HEK293 (cell line): ENCODE measurements around the gene ABHD14A.

Source experiments
- CTCF ChIP-seq: fragments of 450-650 bp; formaldehyde crosslinking; IDR thresholded peaks from 2 replicates; pipeline ENCODE4 v1.5.1; 2016; ENCODE audit warnings: missing biosample characterization, missing genetic modification characterization
- KLF10 ChIP-seq: fragments of 450-650 bp; IDR thresholded peaks from 2 replicates; pipeline ENCODE4 v1.5.1; 2018; ENCODE audit warnings: missing biosample characterization, mild to moderate bottlenecking, missing genetic modification characterization
- PATZ1 ChIP-seq: fragments of 450-650 bp; formaldehyde crosslinking; IDR thresholded peaks from 2 replicates; pipeline ENCODE4 v1.5.1; 2016; ENCODE audit warnings: missing biosample characterization, missing genetic modification characterization
- REPIN1 ChIP-seq: fragments of 450-650 bp; formaldehyde crosslinking; IDR thresholded peaks from 2 replicates; pipeline ENCODE4 v1.5.1; 2017; ENCODE audit warnings: missing biosample characterization, missing genetic modification characterization, low read depth
- TRIM28 ChIP-seq: IDR thresholded peaks from 2 replicates; pipeline ENCODE4 v1.6.1; 2011; ENCODE audit warnings: low read length, control low read depth, borderline replicate concordance
- YY1 ChIP-seq: fragments of 450-650 bp; formaldehyde crosslinking; IDR thresholded peaks from 2 replicates; pipeline ENCODE4 v1.5.1; 2018; ENCODE audit warnings: missing biosample characterization, missing genetic modification characterization
- ZBTB7A ChIP-seq: fragments of 450-650 bp; formaldehyde crosslinking; IDR thresholded peaks from 2 replicates; pipeline ENCODE4 v1.5.1; 2016; ENCODE audit warnings: low read depth, missing biosample characterization, missing genetic modification characterization
- ZNF138 ChIP-seq: fragments of 450-650 bp; formaldehyde crosslinking; IDR thresholded peaks from 2 replicates; pipeline ENCODE4 v1.5.1; 2016; ENCODE audit warnings: missing biosample characterization, missing genetic modification characterization, borderline replicate concordance
- ZNF184 ChIP-seq: fragments of 450-650 bp; IDR thresholded peaks from 2 replicates; pipeline ENCODE4 v1.5.1; 2018; ENCODE audit warnings: missing biosample characterization, mild to moderate bottlenecking, missing genetic modification characterization
- ZNF354C ChIP-seq: fragments of 450-650 bp; formaldehyde crosslinking; IDR thresholded peaks from 2 replicates; pipeline ENCODE4 v1.5.1; 2016; ENCODE audit warnings: missing biosample characterization, missing genetic modification characterization, low read depth, borderline replicate concordance
- ZNF48 ChIP-seq: fragments of 450-650 bp; formaldehyde crosslinking; IDR thresholded peaks from 2 replicates; pipeline ENCODE4 v1.5.1; 2016; ENCODE audit warnings: missing biosample characterization, missing genetic modification characterization
- ZNF776 ChIP-seq: fragments of 450-650 bp; formaldehyde crosslinking; IDR thresholded peaks from 2 replicates; pipeline ENCODE4 v1.5.0; 2017; ENCODE audit warnings: missing biosample characterization, missing genetic modification characterization, borderline replicate concordance
- ZNF791 ChIP-seq: fragments of 450-650 bp; formaldehyde crosslinking; IDR thresholded peaks from 2 replicates; pipeline ENCODE4 v1.5.1; 2016; ENCODE audit warnings: missing biosample characterization, missing genetic modification characterization

- TF ChIP-seq CTCF (tag by site-specific recombination) (no peak), ZNF354C (no peak), ZNF776 (tag by site-specific recombination) (no peak), ZNF138 (no peak), REPIN1 (tag by site-specific recombination) (no peak), PATZ1 (tag by site-specific recombination) (no peak), TRIM28 (no peak), ZBTB7A (no peak), ZNF791 (no peak), YY1 (tag by site-specific recombination) (no peak), ZNF48 (tag by site-specific recombination) (no peak), ZNF184 (no peak), KLF10 (tag by site-specific recombination) (no peak)
Observed at GRCh38 chr3:52018319-52019000, 43.6 kb downstream of the ABHD14A start.
